OCI-LY3 (cell line): Measurements from ENCODE around the gene SMYD3.
A peak's percentile ranks its signal among the peaks of the same experiment; 100 is the strongest.

Experiments
- H2AFZ ChIP-seq: fragments of 200-600, 300-600 bp; shearing (Covaris generic); 2 replicates; pipeline ENCODE4 v1.6.0; 2014; ENCODE audit warnings: antibody characterized with exemption, low read depth, low read length
- H3K27ac ChIP-seq: fragments of 200-600, 300-600 bp; sonication (generic); 2 replicates; pipeline ENCODE4 v1.5.1; 2014; ENCODE audit warnings: mild to moderate bottlenecking, low read length, moderate library complexity, mixed read lengths
- H3K27me3 ChIP-seq: fragments of 200-600, 300-600 bp; sonication (generic); 2 replicates; pipeline ENCODE4 v1.6.1; 2014; ENCODE audit warnings: low read depth, low read length, mixed read lengths
- H3K36me3 ChIP-seq: fragments of 200-600, 300-600 bp; sonication (generic); replicated peaks from 2 replicates; pipeline ENCODE3; 2014; ENCODE audit warnings: low read depth, low read length, mixed read lengths
- H3K4me1 ChIP-seq: fragments of 300-600, 200-600 bp; sonication (generic); 2 replicates; pipeline ENCODE4 v1.6.1; 2014; ENCODE audit warnings: low read length, mixed read lengths
- H3K4me2 ChIP-seq: fragments of 200-600, 300-600 bp; sonication (generic); 2 replicates; pipeline ENCODE4 v1.6.1; 2014; ENCODE audit warnings: low read length, mixed read lengths
- H3K4me3 ChIP-seq: fragments of 300-600, 200-600 bp; sonication (generic); 2 replicates; pipeline ENCODE4 v1.5.1; 2014; ENCODE audit warnings: antibody characterized with exemption, mild to moderate bottlenecking, low read length, moderate library complexity
- H3K79me2 ChIP-seq: fragments of 300-600, 200-600 bp; shearing (Covaris generic); 2 replicates; pipeline ENCODE4 v1.6.1; 2014; ENCODE audit warnings: mild to moderate bottlenecking, low read length, mixed read lengths
- H3K9ac ChIP-seq: fragments of 300-600, 200-600 bp; shearing (Covaris generic); 2 replicates; pipeline ENCODE4 v1.6.0; 2014; ENCODE audit warnings: mild to moderate bottlenecking, low read length, moderate library complexity
- H3K9me3 ChIP-seq: fragments of 200-600, 300-600 bp; shearing (Covaris generic); 2 replicates; pipeline ENCODE4 v1.6.1; 2014; ENCODE audit warnings: low read length, mixed read lengths; ENCODE audit not compliant: insufficient read depth
- H4K20me1 ChIP-seq: fragments of 200-600, 300-600 bp; sonication (generic); 2 replicates; pipeline ENCODE4 v1.6.1; 2016; ENCODE audit warnings: low read length, mixed read lengths; ENCODE audit not compliant: insufficient read depth
- EZH2phosphoT487 ChIP-seq: fragments of 200-600 bp; shearing (Covaris generic); IDR thresholded peaks from 2 replicates; pipeline ENCODE4 v1.6.1; 2018; ENCODE audit warnings: antibody characterized with exemption, mixed run types, low read depth
- TF ChIP-seq, protein P1 (sequence below): fragments of 200-600, 300-600 bp; sonication (generic); IDR thresholded peaks from 2 replicates; pipeline ENCODE4 v1.5.1; 2014; ENCODE audit warnings: antibody characterized with exemption, low read length, low read depth

The SMYD3 gene

GRCh38 chr1:246261639-246262038 is 245.4 kb downstream of the SMYD3 start:
- Histone ChIP-seq H3K9ac (no peak overlapping the region), H3K4me2 (no peak overlapping the region), H3K4me3 (no peak overlapping the region), H3K36me3 (peaks cover 9% of the 10 kb centered on the region), H3K27ac (no peak overlapping the region), H3K27me3 (no peaks in the 10 kb centered on the region), H3K4me1 (no peaks in the 10 kb centered on the region), H2AFZ (no peak overlapping the region), H3K79me2 (no peaks in the 10 kb centered on the region), H4K20me1 (no peaks in the 10 kb centered on the region), H3K9me3 (peaks cover 10% of the 10 kb centered on the region)
- no peak for TF ChIP-seq EZH2phosphoT487
- TF ChIP-seq, protein P1, sequence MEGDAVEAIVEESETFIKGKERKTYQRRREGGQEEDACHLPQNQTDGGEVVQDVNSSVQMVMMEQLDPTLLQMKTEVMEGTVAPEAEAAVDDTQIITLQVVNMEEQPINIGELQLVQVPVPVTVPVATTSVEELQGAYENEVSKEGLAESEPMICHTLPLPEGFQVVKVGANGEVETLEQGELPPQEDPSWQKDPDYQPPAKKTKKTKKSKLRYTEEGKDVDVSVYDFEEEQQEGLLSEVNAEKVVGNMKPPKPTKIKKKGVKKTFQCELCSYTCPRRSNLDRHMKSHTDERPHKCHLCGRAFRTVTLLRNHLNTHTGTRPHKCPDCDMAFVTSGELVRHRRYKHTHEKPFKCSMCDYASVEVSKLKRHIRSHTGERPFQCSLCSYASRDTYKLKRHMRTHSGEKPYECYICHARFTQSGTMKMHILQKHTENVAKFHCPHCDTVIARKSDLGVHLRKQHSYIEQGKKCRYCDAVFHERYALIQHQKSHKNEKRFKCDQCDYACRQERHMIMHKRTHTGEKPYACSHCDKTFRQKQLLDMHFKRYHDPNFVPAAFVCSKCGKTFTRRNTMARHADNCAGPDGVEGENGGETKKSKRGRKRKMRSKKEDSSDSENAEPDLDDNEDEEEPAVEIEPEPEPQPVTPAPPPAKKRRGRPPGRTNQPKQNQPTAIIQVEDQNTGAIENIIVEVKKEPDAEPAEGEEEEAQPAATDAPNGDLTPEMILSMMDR, result peak; percentile 42

GRCh38 chr1:246258250-246258649 is 248.8 kb downstream of the SMYD3 start:
- peaks cover 9% of the 10 kb centered on the region for H3K36me3 ChIP-seq
- no peak for TF ChIP-seq EZH2phosphoT487
- TF ChIP-seq, protein P1, result no peak

DNA sequence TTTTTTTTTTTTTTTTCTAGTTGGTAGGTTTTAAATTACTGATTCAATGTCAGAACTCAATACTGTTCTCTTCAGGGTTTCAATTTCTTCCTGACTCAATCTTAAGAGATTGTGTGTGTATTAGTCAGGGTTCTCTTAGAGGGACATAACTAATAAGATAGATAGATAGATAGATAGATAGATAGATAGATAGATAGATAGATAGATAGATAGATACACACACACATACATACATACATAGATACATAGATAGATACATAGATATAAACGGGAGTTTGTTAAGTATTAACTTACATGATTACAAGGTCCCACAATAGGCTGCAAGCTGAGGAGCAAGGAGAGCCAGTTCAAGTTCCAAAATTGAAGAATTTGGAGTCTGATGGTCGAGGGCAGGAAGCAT is 251.3 kb downstream of the SMYD3 start:
- Histone ChIP-seq H3K9ac (no peak overlapping the region), H3K4me2 (no peak overlapping the region), H4K20me1 (no peaks in the 10 kb centered on the region), H2AFZ (no peak overlapping the region), H3K9me3 (peaks cover 10% of the 10 kb centered on the region), H3K79me2 (no peaks in the 10 kb centered on the region), H3K4me3 (no peak overlapping the region), H3K4me1 (peaks cover 19% of the 10 kb centered on the region), H3K27me3 (no peaks in the 10 kb centered on the region), H3K27ac (no peak overlapping the region), H3K36me3 (peaks cover 9% of the 10 kb centered on the region)
- TF ChIP-seq, protein P1, result no peak
- no peak for TF ChIP-seq EZH2phosphoT487

More at GRCh38 chr1:246258250-246258649, 248.8 kb downstream of the SMYD3 start:
- Histone ChIP-seq H3K4me1 (peaks cover 19% of the 10 kb centered on the region), H4K20me1 (no peaks in the 10 kb centered on the region), H2AFZ (no peak overlapping the region), H3K4me2 (no peak overlapping the region), H3K27me3 (no peaks in the 10 kb centered on the region), H3K79me2 (no peaks in the 10 kb centered on the region), H3K9me3 (peaks cover 10% of the 10 kb centered on the region), H3K9ac (no peak overlapping the region), H3K27ac (no peak overlapping the region), H3K4me3 (no peak overlapping the region)

DNA sequence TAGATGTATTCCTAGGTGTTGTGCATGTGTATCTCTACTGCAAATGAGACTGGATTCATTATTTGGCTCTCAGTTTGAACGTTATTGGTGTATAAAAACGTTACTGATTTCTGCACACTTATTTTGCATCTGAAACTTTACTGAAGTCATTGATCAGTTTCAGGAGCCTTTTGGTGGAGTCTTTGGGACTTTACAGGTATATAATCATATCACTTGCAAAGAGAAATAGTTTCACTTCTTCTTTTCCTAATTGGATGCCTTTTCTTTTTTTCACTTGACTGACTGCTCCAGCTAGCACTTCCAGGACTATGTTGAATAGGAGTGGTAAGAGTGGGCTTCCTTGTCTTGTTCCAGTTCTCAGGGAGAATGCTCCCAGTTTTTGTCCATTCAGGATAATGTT is 252.2 kb downstream of the SMYD3 start:
- no peak overlapping the region for H3K27ac ChIP-seq
- no peak overlapping the region for H3K4me3 ChIP-seq
- TF ChIP-seq, protein P1, result no peak
- peaks cover 27% of the 10 kb centered on the region for H3K4me1 ChIP-seq
- H3K36me3 ChIP-seq, result peaks cover 9% of the 10 kb centered on the region
- peaks cover 10% of the 10 kb centered on the region for H3K9me3 ChIP-seq
- H3K27me3 ChIP-seq, result no peaks in the 10 kb centered on the region
- no peak overlapping the region for H3K9ac ChIP-seq
- H3K79me2 ChIP-seq, result no peaks in the 10 kb centered on the region
- no peaks in the 10 kb centered on the region for H4K20me1 ChIP-seq
- no peak overlapping the region for H2AFZ ChIP-seq
- peak overlapping the region; percentile 21 for H3K4me2 ChIP-seq
